Lower leg skin (tissue), 4 donors: ENCODE data around the gene SMOC2. TPM values are rescaled to one million over a fixed set of nuclear protein-coding genes. Genes with fewer than 3 reads are reported as not detected.

Experiments used
- DNase-seq, 2 donors: peaks; one replicate each; pipeline ENCODE4 v3.0.0-alpha.2; 2019; ENCODE audit warnings: low spot score in 2 of 2
- H3K4me3 ChIP-seq: fragments of 200-600 bp; sonication (generic); 2 replicates; pipeline ENCODE4 v1.5.1; 2017; ENCODE audit warnings: mild to moderate bottlenecking, low read depth; ENCODE audit not compliant: poor library complexity, severe bottlenecking
- CTCF ChIP-seq, 3 donors: fragments of 450-650 bp; IDR thresholded peaks; one replicate each; pipeline ENCODE4 v1.5.1; 2016; ENCODE audit warnings: antibody characterized with exemption in 3 of 3, mild to moderate bottlenecking in 3 of 3, moderate library complexity in 2 of 3
- POLR2A ChIP-seq, 2 donors: fragments of 450-650 bp; IDR thresholded peaks; one replicate each; pipeline ENCODE4 v1.6.1; 2016 to 2017; ENCODE audit warnings: antibody characterized with exemption in 2 of 2, mild to moderate bottlenecking in 1 of 2, moderate library complexity in 1 of 2
- WGBS, 2 donors: methylation state at CpG; one replicate each; pipeline ENCODE4 v1.1.5; 2018; 5-methylcytosine and 5-hydroxymethylcytosine counted together
- intact Hi-C: fragments of 100-400 bp; cut with DNase I; formaldehyde crosslinking; loops from one replicate; pipeline ENCODE4 v1.15.0; 2023; ENCODE audit warnings: low total_unique reads
- total RNA-seq, 4 donors: library from RNA; depleted of rRNA; stranded (reverse); fragments of >200 nt; gene quantifications; one replicate each; pipeline ENCODE4 v1.1.0, GENCODE V29; 2016

SMOC2 gene
- total RNA-seq, 4 donors from 2014 or later = 12.5 to 26.1 (median 13.0) TPM

GRCh38 chr6:168554472-168554871, 113.5 kb downstream of the SMOC2 start:
- WGBS, 2 donors = 80 to 85% methylated on average over 10 of the region's 10 CpGs
- no peak for TF ChIP-seq POLR2A (IDR thresholded peaks at IDR 0.05)
- no peak overlapping the region for H3K4me3 ChIP-seq
- DNase-seq = peak in 1 of 2 donors; percentile 54
- intact Hi-C loops = no loop called here

GRCh38 chr6:168554898-168555617, 114.1 kb downstream of the SMOC2 start:
- peak in 1 of 2 donors; percentile 54 for DNase-seq
- H3K4me3 ChIP-seq = no peak overlapping the region
- intact Hi-C loops = no loop called here
- 91 to 92% methylated on average over 29 to 33 of the region's 33 CpGs for WGBS, 2 donors
- TF ChIP-seq CTCF (IDR thresholded peaks at IDR 0.05) (no peak), POLR2A (IDR thresholded peaks at IDR 0.05) (no peak)

GRCh38 chr6:168555618-168556273, 114.8 kb downstream of the SMOC2 start:
- TF ChIP-seq CTCF (IDR thresholded peaks at IDR 0.05) (no peak), POLR2A (IDR thresholded peaks at IDR 0.05) (no peak)
- no peak overlapping the region for H3K4me3 ChIP-seq
- intact Hi-C loops = no loop called here
- peak in 1 of 2 donors; percentile 76 for DNase-seq
- 95 to 97% methylated on average over 31 to 41 of the region's 41 CpGs for WGBS, 2 donors

GRCh38 chr6:168557512-168557911, 116.5 kb downstream of the SMOC2 start:
- 92 to 94% methylated on average over 8 of the region's 8 CpGs for WGBS, 2 donors
- TF ChIP-seq CTCF (IDR thresholded peaks at IDR 0.05) (no peak), POLR2A (IDR thresholded peaks at IDR 0.05) (no peak)
- intact Hi-C loops = no loop called here
- no peak overlapping the region for H3K4me3 ChIP-seq
- peak in 1 of 2 donors; percentile 13 for DNase-seq

- no peak for DNase-seq
- WGBS, 2 donors = 90 to 97% methylated on average over 20 of the region's 20 CpGs
- no peak overlapping the region for H3K4me3 ChIP-seq
- intact Hi-C loops = no loop called here
- TF ChIP-seq POLR2A (IDR thresholded peaks at IDR 0.05) (no peak), CTCF (IDR thresholded peaks at IDR 0.05) (no peak)
Measured at GRCh38 chr6:168558686-168559085, 117.7 kb downstream of the SMOC2 start.

GRCh38 chr6:168559574-168560098, 118.7 kb downstream of the SMOC2 start:
- intact Hi-C loops = no loop called here
- no peak overlapping the region for H3K4me3 ChIP-seq
- peak in 1 of 2 donors; percentile 42 for DNase-seq
- no peak for TF ChIP-seq POLR2A (IDR thresholded peaks at IDR 0.05)
- no peak for TF ChIP-seq CTCF (IDR thresholded peaks at IDR 0.05)
- 54 to 58% methylated on average over 6 of the region's 6 CpGs for WGBS, 2 donors
